GM19238 (cell line): Measurements from ENCODE around the gene EIF3B.
"Not testable (repeated sequence)": the region's sequence is repeated elsewhere in the genome, so short reads cannot be mapped to it uniquely, and the experiment has no call there.

Experiments
- DNase-seq: peaks from one replicate; pipeline ENCODE4 v3.0.0; 2011; ENCODE audit warnings: low spot score; ENCODE audit not compliant: insufficient read length

EIF3B gene

GRCh38 chr7:2354186-2354938, at the start of gene EIF3B:
TSS of gene EIF3B (plus strand) at chr7:2354827. CDS start at chr7:2354922, 95 bp downstream.
- peak; percentile 92 for DNase-seq

- DNase-seq: not testable (repeated sequence)
Measured at GRCh38 chr7:2305258-2305657, 49.4 kb upstream of the EIF3B start.

GRCh38 chr7:2306688-2307087, 47.9 kb upstream of the EIF3B start:
- DNase-seq: no peak

- DNase-seq: peak; percentile 57
Measured at GRCh38 chr7:2307690-2308107, 46.9 kb upstream of the EIF3B start.

- no peak for DNase-seq
Measured at GRCh38 chr7:2309889-2310331, 44.7 kb upstream of the EIF3B start.

GRCh38 chr7:2312267-2312929, 42.2 kb upstream of the EIF3B start:
- DNase-seq: peak; percentile 50

DNA sequence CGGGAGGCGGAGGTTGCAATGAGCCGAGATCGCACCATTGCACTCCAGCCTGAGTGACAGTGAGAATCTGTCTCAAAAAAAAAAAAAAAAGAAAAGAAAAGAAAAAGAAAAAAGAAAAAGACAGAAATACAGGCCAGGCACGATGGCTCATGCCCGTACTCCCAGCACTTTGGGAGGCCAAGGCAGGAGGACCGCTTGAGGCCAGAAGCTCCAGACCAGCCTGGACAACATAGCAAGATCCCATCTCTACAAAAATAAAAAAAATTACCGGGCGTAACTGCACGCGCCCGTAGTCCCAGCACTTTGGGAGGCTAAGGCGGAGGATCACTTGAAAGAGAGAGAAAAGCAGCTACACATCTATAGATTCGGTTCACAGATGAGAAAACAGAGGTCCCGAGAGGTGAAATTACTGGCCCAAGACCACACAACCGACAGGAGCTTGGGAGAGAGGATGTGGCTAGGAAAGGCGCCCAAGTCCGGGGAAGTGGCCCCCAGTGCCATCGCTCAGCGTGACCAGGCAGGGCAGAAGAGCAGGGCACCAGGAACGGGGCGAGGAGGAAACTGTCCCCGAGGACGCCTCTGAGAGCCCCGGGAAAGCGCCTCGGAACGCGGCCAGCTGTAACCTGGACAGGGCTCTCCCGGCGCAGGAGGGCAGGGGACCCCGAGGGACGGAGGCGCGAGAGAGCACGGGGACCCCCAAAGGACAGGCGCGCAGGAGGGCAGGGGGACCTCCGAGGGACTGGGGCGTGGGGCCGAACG, 41.0 kb upstream of the EIF3B start:
- no peak for DNase-seq

DNA sequence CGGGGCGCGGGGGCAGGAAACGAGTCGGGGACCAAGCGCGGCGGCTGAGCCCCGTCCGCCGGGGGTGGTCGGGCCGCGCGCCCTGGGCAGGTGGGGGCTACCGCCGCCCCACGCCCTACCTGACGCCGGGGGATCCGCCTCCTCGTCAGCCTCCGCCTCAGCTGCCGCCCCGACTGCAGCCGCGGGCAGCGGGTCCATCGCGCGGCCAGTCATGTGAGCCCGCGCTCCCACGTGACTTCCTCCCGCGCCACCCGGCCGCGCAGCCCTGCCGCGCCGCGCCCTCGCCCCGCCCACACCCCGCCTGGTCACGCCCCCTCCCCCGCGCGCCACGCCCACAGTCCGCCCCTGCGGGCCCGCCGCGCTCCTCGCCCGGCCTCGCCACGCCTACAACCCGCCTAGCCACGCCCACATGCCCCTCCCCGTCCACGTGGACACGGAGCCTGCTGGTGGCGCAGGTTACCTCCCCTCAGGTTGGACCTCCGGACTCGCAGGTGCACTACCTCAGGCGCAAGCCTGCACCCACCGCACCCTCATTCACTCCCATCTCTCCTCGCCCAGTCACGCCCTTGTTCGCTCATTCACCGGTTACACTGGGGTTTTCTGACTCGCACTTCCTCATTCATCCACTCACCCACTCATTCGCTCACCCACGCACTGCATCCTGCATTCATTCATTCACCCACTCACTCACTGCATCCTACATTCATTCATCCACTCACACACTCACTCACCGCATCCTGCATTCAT, 40.2 kb upstream of the EIF3B start, which contains the start of gene SNX8:
Gene SNX8, minus strand, starts transcription at position 233 of the 747 bp plus-strand sequence. Its CDS starts 20 bp downstream, at position 213.
- DNase-seq: peak; percentile 94

- not testable (repeated sequence) for DNase-seq
Measured at GRCh38 chr7:2314956-2315530, 39.6 kb upstream of the EIF3B start.

DNA sequence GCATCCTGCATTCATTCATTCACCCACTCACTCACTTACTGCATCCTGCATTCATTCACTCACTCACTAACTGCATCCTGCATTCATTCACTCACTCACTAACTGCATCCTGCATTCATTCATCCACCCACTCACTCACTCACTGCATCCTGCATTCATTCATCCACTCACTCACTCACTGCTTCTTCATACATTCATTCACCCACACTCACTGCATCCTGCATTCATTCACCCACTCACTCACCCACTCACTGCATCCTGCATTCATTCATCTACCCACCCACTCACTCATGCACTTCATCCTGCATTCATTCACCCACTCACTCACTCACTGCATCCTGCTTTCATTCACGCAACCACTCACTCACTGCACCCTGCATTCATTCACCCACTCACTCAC, 38.8 kb upstream of the EIF3B start:
- DNase-seq: no peak

GRCh38 chr7:2316578-2316977, 38.0 kb upstream of the EIF3B start:
- DNase-seq: no peak

DNA sequence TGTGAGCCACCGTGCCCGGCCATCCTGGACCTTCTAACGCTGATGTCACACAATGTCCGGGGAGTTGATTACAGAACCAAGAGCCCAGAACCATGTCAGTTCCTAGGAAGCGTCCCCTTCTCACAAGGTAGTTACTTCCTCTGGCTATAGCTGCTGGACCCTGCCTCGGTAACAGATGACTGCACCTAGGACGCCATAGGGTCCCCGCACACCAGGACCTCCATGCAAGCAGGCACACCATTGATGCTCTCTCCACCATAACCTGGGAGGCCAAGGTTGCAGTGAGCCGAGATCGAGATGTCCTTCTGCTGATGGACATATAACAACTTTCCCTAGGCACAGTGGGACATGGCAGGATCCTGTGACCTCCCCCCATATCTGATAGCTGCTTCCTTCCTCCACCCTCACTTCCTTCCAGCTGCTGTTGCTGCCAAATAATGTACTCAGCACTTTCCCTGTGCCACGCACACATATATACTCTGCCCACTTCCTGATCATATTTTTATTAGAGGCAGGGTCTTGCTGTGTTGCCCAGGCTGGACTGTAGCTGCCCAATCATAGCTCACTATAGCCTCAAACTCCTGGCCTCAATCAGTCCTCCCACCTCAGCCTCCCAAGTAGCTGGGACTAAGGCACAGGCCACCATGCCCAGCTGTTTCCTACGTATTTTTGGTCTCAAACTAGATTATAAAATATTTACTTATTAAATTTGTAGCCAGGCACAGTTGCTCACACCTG, 36.9 kb upstream of the EIF3B start:
- no peak for DNase-seq

- no peak for DNase-seq
Measured at GRCh38 chr7:2321020-2321419, 33.6 kb upstream of the EIF3B start.

DNA sequence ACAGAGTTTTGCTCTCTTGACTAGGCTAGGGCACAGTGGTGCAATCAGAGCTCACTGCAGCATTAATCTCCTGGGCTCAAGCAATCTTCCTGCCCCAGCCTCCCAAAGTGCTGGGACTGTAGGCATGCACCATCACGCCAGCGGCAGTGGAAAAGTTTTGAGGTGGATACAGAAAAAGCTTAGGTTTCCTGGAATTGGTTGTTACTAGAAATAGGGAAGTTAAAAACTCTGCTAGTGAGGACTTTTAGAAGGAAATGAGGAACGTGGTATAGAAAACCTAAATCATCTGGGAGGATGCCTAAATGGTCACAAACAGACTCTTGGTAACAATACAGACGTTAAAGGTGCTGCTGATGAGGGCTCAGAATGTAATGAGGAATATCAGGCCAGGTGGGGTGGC, 29.5 kb upstream of the EIF3B start:
- DNase-seq: no peak

DNA sequence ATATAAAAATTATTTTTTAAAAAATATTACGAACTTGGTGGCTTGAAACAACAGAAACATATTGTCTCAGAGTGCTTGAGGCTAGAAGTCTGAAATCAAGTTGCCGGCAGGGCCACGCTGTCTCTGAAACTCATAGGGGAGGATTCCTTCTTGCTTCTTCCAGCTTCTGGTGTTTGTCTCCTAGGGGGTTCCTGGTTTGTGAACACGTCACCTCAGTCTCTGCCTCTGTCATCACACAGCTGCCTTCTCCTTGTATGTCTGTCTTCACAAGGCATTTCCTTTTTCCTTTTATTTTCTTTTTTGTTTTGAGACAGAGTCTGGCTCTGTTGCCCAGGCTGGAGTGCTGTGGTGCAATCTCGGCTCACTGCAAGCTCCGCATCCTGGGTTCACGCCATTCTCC, 27.7 kb upstream of the EIF3B start:
- DNase-seq: no peak

DNA sequence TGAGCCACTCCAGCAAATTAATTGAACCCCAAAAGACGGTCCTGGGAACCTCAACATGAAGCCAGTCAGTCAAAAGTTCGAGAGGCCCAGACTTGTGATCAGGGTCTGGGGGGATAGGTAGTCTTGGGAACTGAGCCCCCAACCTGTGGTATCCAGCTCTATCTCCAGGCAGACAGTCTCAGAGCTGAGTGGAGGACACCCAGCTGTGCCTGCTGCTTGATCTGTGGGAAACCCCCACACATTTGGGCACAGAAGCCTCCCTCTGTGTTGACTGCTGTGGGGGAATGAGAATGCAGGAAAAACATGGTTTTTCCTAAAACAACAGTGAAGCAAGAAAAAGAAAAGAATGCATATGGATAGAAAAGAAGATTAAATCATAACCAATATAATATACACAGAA, 24.1 kb upstream of the EIF3B start:
- DNase-seq: no peak

DNA sequence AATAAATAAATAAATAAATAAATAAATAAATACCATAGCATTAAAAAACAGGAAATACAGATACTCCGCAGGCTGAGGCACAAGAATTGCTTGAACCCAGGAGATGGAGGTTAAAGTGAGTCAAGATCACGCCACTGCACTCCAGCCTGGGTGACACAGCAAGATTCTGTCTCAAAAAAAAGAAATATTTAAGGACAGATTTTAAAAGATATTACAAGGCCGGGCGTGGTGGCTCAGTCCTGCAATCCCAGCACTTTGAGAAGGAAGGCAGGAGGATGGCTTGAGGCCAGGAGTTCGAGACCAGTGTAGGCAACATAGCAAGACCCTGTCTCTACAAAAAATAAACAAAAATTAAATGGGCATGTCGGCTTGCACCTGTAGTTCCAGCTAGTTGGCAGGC, 22.9 kb upstream of the EIF3B start:
- DNase-seq: no peak

DNA sequence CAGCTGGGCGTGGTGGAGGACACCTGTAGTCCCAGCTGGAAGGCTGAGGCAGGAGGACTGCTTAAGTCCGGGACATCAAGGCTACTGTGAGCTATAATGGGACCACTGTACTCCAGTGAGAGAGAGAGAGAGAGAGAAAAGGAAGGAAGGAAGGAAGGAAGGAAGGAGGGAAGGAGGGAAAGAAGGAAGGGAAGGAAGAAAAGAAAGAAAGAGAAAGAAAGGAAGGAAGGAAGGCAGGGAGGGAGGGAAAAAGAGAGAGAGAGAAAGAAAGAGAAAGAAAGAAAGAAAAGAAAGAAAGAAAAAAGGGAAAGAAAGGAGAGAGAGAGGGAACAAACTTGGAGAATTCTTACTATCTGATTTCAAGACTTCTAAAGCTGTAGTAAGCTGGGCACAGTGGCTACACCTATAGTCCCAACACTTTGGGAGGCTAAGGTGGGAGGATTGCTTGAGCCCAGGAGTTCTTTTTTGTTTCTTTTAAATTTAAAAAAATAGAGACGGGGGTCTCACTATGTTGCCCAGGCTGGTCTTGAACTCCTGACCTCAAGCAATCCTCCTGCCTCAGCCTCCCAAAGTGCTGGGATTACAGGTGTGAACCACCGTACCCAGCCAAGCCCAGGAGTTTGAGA, 21.9 kb upstream of the EIF3B start:
- DNase-seq: not testable (repeated sequence)

- DNase-seq: no peak
Measured at GRCh38 chr7:2336626-2337299, 17.9 kb upstream of the EIF3B start.
